ENCODE results near the gene TEAD1. TPM values are rescaled to one million over a fixed set of nuclear protein-coding genes. Genes with fewer than 3 reads are reported as not detected.

The TEAD1 gene
- total RNA-seq, 1 donor from 2014 or later = 163 TPM

DNA sequence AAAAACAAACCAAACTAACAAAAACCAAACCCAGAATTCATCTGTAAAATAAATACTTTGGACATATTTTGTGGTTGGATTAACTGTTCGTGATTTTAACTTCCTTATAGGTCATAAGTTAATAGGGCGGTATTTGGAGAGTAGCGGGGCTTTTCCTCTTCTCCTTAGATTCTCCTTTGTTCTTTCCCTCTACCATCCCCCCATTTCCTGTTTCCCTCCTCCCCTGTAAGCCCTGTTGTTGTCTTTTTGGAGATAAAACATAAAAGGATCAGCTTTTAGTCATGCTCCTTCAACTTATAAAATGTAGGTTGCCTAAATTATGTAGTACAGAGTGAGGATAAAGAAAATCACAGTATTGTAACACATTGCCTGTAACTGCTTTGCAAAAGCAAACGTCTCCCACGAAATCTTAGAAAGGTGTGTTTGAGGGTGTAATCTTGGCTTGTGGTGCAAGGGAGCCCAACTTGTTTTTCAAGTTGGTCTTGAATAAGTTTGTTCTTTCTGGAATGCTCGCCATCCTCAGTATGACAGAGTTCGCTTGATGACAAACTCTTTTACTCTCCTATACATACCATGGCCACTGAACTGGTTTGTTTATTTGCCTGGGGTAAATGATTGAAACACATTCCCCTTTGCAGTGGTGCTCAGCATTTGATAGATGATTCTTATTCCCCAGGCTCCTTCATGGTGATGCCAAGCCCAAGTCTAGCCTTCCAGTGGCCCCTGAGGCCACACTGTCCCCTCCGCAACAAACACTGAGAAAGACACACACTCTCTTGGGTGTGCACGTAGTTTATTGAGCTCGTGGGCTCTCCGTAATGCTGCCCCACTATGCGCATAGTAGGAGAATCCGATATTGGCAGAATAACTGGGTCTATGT lies 49.4 kb downstream of the TEAD1 start:
- Mint-ChIP-seq H3K27ac (peak overlapping the region; percentile 96), H3K4me1 (peaks cover 93% of the 10 kb centered on the region), H3K36me3 (no peaks in the 10 kb centered on the region), H3K9me3 (no peaks in the 10 kb centered on the region), H3K4me3 (peak overlapping the region; percentile 52), H3K27me3 (ENCODE audit: low read depth) (no peaks in the 10 kb centered on the region)
- no peak for TF ChIP-seq CTCF (IDR thresholded peaks at IDR 0.05; ENCODE audit: unreplicated experiment)
- no peak for DNase-seq (ENCODE audit: low spot score in 2 of 2, unreplicated experiment in 2 of 2)

DNA sequence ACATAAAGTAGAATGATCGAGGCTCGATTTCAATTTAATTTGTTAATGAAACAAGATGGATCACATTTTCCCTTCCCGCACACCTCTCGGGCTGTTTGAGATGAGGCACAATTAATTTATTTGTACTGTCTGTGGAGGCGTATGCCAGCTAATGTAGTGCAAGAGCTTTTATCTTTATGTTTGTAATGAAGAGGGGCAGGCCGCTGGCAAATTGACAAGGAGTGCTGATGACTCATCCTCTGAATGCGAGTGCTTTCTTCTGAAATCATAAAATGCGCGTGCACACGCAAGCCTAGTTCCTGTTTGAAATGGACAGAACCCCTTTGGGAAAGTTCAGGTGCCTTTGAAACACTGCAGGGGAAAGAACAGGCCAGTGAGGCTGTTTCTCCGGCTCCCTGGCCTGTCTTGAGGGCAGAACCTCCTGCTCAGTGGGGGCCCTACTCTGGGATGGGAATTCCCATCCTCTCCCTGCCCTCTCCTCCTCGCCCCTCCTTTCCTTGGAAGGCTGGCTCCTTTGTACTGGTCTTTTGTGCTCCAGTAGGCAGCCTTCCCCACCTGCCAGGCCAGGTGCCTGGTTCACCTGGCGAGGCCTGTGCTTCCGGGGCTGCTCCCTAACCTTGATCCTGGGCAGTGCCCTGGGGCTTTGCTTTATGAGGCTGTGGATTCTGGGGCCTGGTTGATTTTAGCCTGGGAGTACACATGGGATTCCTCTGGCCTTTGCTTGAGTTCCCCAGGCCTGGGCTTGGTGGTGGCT lies 50.3 kb downstream of the TEAD1 start:
- Mint-ChIP-seq H3K27me3 (ENCODE audit: low read depth) (no peaks in the 10 kb centered on the region), H3K4me1 (peaks cover 94% of the 10 kb centered on the region), H3K9me3 (no peaks in the 10 kb centered on the region), H3K4me3 (peak overlapping the region; percentile 15), H3K27ac (peak overlapping the region; percentile 96), H3K36me3 (no peaks in the 10 kb centered on the region)
- peak; percentile 63 to 85 for DNase-seq (ENCODE audit: low spot score in 2 of 2, unreplicated experiment in 2 of 2)
- TF ChIP-seq CTCF (IDR thresholded peaks at IDR 0.05; ENCODE audit: unreplicated experiment) = no peak

GRCh38 chr11:12725055-12725862 lies 51.0 kb downstream of the TEAD1 start:
- Mint-ChIP-seq H3K4me3 (no peak overlapping the region), H3K4me1 (peaks cover 95% of the 10 kb centered on the region), H3K9me3 (no peaks in the 10 kb centered on the region), H3K27me3 (ENCODE audit: low read depth) (no peaks in the 10 kb centered on the region), H3K36me3 (no peaks in the 10 kb centered on the region), H3K27ac (peak overlapping the region; percentile 96)
- peak in 1 of 2 experiments; percentile 36 for DNase-seq (ENCODE audit: low spot score in 2 of 2, unreplicated experiment in 2 of 2)
- no peak for TF ChIP-seq CTCF (IDR thresholded peaks at IDR 0.05; ENCODE audit: unreplicated experiment)

DNA sequence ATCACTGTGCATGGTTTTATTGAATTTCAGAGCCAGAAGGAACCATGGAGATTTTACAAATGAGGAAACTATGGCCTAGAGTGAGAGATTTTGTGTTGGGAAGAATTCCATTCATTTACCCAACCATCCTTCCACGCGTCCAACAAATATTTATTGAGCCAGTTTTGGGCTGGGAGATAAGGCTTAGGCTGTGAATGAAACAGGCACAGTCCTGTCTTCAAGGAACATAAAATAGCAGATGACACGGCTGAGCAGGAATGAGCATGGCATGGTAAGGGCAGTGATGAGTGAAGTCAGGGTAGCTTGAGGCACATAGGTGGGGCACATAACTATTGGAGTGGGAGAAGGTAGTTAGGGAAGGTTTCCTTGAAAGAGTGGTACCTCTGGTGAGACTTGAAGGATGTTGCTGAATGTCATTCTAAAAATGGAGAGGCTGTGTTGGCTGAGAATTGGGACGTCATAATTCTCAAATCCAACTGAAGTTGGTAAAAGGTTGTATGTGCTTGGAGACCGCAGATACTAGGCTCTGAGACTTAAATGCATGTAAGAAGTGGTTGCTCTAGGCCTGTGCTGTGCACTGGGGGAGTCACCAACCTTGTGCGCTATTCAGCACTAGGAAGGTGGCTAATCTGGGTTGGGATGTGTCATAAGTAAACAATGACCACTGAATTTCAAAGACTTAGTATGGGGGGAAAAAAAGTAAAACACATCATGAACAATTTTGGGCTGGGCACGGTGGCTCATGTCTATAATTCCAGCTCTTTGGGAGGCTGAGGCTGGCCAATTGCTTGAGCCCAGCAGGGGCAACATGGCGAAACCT lies 51.9 kb downstream of the TEAD1 start:
- Mint-ChIP-seq H3K27ac (peak overlapping the region; percentile 96), H3K4me1 (peaks cover 93% of the 10 kb centered on the region), H3K36me3 (no peaks in the 10 kb centered on the region), H3K4me3 (no peak overlapping the region), H3K27me3 (ENCODE audit: low read depth) (no peaks in the 10 kb centered on the region), H3K9me3 (no peaks in the 10 kb centered on the region)
- DNase-seq (ENCODE audit: low spot score in 2 of 2, unreplicated experiment in 2 of 2) = no peak
- no peak for TF ChIP-seq CTCF (IDR thresholded peaks at IDR 0.05; ENCODE audit: unreplicated experiment)
